G401.6 (cell line): ENCODE results near the gene PLEKHM3.
"Not testable (repeated sequence)": the region's sequence is repeated elsewhere in the genome, so short reads cannot be mapped to it uniquely, and the experiment has no call there.

Experiments used
- FAIRE-seq: peaks from 2 replicates; lab custom pipeline; 2012; peaks lifted over from hg19 to GRCh38; lab: Jason Lieb, UNC

Gene PLEKHM3

DNA sequence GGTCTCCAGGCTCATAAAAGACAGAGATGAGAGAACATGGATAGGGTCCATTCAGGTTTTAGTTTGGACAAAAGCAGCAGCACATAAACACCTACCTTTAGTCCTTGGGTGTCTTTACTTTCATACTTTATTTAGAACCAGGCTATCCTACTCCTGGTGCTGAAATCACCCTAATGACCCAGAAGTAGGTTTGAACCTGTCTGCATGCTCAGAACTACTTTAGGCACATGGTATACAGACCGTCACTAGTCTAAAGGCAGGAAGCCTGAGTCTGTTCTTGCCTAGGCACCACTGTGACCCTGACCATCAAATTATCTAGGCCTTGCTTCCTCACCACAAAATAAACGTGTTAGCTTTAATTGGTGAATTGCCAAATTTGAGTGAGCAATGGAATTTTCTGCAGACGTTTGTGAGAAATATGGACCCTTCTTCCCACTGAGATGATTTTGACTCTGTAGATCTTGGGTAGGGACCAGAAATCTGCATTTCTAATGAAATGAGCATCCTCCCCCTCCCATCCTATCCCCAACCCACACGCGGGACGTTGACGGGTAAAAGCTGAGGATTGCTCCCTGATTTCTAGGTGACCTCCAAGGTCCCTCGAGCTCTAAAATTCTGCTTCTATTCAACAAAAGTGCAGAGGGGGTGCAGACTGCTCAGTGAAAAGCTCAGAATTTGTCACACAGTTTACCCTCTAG, 75.1 kb downstream of the PLEKHM3 start:
- FAIRE-seq = no peak

DNA sequence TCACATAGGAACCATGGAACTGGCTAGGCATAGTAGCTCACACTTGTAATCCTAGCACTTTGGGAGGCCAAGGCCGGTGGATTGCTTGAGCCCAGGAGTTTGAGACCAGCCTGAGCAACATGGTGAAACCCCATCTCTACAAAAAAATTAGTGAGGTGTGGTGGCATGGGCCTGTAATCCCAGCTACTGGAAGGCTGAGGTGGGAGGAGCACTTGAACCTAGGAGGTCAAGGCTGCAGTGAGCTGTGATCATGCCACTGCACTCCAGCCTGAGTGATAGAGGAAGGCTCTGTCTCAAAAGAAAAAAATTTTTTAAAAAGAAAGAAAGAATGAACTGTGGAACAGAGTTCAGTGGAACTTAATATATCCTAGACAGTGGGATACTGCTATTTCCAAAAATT, 76.1 kb downstream of the PLEKHM3 start:
- not testable (repeated sequence) for FAIRE-seq

DNA sequence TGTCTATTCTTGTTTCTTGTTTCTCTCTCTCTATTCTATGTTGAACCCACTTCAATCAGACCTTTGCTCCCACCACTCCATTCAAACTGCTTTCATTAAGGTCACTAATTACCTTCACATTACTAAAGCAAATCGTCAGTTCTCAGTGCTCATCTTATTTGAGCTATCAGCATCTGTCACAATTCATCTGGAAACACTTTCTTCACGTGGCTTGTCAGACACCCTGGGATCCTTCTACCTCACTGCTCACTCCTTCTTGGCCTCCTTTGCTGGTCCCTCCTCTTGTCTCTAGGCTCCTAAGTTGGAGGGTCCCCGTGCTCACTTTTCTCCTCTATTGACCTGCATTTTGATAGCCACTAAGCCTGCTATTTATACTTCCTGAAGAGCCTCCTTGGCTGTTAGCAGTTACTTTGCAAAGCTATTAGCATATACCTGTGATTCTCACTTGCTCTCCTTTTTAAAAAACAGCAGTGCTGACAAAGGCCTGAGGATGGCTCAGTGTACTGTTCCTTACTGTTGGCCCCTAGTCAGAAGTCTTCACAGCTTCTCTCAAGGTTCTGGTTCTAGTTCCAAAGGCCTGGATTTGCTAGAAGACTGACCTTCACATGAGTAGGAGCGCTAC, 80.2 kb downstream of the PLEKHM3 start:
- FAIRE-seq = no peak

DNA sequence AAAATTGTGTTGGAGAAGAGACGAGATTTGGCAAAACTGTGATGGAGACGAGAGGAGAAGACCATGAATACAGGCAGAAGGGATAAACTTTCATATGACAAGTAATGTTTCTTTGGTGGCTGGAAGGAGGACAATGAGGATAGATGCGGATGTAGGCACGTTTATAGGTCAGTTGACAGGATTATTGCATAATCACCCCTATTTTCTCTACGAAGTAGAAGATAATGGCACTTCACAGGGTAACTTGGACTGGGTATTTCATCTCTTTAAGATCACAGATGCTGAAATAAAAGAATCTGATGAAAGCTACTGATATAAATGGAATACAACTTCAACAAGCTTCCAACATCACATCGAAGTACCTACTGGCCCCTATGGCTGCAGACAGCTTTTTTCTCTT, 81.0 kb downstream of the PLEKHM3 start:
- FAIRE-seq = no peak

DNA sequence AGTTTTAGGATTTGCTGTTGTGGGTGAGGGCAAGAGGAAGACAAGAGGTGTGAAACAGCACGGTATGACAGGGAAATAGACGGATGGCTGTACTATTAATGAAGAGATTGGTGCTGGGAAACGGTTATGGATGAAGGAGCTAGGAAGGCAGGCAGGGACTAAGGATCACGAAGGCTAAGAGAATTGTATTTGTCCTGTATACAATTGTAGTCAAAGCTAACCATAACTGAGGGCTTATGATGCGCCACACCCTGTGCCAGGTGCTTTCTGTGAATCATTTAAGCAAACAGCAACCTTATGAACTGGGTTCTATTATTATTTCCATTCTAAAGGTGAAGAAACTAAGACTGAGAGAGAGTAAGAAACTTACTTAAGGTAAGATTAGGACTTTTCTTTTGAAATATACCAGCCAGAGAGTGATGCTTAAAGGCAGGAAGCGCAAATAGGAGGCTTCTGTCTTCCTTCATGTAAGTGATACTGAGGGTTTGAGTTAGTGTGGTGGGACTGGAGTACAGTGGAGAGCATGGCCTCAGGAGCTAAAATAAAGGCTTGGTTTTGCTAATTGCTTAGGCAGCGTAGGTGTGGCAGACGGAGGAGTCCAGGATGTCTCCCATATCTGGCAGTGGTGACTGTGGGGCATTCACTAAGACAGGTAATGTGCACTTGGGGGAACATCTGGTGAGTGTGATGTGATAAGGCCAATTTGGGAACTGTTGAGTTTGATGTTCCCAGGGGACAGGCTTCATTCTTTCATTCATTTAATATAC, 85.8 kb downstream of the PLEKHM3 start:
- no peak for FAIRE-seq

DNA sequence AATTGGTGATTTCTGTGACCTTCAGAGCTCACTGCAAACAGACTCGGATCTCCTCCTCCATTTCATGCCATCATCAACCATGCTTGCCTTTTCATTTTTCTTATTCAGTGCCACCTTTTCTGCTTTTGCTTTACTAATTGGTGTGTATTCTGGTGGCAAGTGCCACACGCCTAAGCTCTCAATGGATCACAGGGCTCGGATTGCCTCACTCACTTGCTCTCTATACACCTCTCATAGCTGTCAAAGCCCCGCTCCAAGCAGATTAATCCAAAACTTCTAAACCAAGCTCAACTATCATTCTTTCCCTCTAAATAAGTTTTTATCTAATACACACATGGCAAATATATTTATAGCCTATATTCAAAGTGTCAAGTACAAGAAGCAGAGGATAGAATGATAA, 86.4 kb downstream of the PLEKHM3 start:
- FAIRE-seq = no peak

DNA sequence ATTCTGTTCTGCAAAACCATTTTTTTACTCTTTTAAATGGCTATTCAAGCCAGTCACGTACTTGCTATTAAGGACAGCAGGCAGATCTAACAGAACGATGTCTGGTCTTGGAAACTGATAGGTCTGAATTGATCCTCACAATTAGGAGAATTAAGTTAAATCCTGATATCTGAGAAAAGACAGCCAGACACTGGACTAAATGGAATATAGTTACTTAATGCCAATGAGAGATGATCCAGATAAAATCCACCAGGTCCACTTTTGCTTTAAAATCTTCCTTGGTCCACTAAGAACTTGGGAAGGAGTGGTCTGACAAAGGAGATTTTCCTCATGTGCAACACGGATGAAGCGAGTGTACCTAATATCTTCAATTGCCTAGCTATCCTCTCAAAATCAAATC, 86.9 kb downstream of the PLEKHM3 start:
- no peak for FAIRE-seq

DNA sequence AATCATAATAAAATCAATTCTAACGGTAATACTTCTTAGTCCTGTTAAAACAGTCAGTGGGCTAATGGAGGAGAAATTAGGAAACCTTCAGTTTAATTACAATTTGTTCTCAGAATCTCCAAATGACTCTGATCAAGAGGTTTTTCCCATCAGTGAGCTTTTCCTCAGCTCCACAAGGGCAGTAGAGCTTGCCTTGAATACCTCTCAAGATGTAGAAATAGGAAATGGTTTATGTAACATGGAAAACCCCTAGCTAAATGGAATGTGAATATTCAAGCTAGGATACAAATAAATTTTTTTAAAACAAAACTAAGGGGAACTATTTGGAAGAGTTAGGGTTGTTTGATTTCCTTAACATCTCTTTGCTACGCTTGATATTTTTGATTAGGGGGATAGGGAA, 87.5 kb downstream of the PLEKHM3 start:
- peak; percentile 85 for FAIRE-seq

DNA sequence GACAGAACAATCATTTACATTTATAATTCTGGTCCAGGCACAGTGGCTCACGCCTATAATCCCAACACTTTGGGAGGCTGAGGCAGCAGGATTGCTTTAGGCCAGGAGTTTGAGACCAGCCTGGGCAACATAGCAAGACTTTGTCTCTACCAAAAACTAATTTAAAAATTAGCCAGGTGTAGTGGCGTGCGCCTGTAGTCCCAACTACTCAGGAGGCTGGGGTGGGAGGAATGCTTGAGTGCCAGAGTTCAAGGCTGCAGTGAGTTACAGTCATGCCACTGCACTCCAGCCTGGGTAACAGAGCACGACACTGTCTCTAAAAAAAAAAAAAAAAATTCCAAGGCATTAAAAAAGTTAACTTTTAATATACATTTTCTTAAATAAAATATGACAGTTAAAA, 88.1 kb downstream of the PLEKHM3 start:
- FAIRE-seq = no peak

DNA sequence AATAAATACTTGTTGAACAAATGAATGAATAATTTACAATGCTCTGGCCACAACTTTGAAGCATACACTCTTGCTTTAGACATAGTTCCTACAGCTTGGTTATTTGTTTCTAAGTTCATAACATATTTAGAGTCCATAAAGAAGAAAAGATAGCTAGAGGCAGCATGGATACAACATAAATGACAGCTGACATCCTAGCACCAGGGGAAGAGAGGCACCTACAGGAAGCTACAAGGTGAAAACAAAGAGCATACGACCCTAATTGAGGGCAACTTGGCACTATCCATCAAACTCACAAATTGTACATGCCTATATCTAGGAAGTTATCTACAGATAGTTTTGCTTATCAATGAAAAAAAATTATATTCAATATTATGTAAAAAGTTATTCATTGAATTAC, 88.9 kb downstream of the PLEKHM3 start:
- FAIRE-seq = no peak

DNA sequence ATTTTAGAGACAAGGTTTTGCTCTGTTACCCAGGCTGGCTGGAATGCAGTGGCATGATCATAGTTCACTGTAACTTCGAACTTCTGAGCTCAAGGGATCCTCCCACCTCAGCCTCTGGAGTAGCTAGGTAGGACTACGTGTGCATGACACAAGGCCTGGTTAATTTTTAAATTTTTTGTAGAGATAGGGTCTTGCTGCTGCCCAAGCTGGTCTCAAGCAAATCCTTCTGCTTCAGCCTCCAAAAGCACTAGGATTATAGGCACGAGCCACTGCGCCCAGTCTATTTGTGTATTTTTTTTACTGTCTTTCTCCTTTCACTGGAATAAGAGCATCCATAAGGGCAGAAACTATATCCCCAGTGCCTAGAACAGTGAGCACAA, 89.3 kb downstream of the PLEKHM3 start:
- FAIRE-seq = no peak

DNA sequence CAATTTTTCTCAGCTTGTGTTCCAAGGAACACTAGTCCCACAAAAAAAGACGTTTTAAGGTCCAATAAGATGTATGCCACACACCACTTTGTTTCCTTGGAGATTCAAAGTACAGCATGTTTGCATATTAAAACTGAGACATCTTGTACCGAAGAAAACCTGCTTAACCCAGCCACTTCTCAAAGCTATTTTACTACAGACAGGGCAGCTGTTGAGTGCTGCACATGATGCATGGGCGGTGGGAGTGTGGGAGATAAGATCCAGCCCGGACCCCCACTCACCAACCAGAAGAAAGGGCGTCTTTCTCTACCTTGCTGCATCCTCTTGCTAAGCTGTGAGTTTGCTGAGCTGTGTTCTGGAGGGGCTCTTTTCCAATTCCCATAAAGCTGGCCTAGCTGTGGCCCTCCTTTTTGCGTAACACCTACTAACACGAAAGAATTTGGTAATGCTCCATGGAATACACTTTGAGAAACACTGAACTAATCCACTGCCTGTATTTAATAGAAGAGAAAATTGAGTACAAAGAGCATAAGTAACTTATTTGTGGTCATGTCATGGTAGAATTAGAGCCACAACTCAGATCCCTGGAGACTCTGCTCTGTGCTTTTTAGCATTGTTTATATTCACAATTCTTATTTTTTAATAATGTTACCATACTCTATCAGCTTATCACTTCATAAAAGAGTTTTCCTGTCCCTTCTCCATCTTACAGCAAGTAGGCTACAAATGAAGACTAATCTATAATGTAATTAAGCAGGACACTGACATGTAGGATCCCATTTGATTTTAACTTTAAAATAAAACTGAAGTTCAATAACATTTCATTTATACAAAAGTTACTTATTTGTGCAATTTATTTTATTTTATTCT, 90.0 kb downstream of the PLEKHM3 start:
- no peak for FAIRE-seq

DNA sequence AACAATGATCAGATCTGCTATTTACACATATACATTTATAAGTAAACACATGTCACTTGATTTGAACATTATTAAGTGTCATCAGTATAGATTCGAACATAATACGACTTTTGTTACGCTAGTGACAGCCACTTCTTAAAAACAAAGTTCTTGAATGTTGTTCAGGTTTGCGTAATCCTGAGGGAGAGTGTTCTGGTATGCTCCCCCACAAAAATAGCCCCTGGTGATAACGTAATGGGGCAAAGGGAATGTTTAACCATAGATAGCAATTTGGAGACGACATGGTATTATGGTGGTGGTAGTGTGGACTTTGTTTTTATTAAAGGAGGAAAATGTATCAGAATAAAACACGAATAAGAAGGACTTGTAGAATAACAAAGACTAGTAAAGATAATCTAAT, 90.6 kb downstream of the PLEKHM3 start:
- no peak for FAIRE-seq

DNA sequence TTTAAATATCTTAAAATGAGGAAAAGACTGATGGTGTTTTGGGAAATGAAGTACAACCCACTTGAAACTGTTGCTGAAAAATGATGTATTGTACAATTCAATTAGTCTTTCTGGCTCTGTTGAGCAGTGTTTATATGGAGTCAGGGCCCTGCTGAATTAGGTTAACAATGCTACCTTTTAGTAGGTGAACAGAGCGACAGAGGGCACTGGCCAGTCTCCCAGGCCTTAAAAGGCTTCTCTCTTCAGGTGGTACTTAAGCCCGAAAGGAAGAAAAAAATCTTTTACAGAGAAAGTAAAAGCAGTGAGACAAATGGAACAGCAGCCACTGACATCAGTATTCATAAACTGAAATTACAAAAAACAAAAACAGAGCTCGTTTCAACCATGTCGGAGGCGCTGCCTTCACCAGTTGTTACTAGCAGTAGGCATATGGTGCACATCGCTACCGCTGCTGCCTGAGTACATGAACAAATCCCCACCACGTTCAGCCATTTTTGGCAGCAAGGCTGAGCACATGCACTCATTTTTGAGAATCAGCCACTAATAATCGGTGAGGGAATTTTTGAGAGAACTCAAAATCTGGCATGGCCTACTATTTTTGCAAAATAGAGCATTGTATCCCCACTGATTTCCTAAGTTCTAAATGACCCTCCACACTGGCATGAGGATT, 91.8 kb downstream of the PLEKHM3 start:
- FAIRE-seq = no peak

DNA sequence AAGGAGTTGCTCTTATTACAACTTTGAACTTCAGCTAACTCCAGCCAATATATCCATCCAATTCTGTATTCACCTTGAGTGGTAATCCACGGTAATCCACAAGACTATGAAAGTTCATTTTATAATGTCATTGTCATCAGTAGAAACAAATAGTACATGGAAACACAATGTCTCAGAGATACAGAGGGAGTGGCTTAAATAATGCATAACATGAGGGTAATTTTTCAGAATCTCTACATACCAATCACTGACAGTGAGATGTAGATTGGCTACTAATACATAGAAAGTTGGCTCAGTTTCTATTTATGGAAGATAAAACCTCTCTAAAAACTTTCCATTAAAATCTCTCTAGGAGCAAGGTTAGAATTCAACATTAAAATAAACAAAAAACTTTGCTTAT, 93.2 kb downstream of the PLEKHM3 start:
- no peak for FAIRE-seq

DNA sequence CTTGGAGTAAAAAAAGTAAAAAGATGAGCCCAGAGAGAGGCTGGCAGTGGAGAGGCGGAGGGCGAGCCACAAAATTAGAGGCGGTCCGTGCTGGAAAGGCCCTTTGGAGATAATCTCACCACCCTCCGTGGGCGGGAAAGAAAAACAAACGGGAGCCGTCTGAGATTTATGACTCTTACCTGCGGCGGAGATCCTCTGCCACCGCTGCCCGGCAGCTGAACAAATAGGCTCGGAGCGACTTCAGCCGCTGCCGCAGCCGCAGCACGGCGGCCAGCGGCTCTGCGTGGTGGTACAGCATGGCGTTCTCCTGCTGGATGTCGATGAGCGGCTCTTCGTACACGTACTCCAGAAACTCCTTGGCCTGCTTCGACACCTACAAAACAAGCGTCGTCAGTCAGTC, 94.6 kb downstream of the PLEKHM3 start:
- FAIRE-seq = no peak

DNA sequence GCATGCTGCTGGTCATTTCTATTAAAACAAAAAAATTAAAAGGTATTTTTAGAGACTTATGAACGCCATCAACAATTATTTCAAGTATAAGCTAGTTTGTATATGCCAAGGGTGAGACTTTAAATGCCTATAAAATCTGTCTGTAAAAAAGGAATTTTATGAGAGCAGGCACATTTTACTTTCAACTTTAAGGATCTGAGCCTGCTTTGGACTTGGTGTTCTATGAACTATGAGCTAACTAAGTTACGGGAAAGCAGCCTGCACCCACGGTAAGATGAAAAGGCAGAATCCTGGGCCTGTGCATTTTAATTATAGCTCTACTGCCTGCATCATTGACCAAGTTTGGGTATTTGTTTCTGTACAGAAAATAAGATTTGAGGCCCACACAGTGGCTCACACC, 95.4 kb downstream of the PLEKHM3 start:
- no peak for FAIRE-seq

DNA sequence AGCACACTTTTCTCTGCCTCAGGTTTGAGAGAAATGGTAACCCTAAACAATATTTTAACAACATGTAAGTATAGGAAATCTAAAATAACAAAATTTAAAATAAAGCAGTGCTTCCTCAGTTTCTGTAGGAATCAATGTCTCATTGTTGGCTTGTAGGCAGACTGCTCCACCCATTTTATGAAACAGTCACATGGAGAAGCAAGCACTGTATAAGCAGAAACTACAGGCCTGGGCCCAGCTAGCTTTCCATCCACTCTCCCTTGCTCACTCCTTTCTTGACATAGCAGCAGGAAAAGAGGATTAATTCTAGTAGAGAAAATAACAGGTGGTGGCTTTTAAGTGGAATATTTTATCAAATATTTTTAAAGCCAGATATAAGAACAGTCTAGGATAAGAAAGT, 97.2 kb downstream of the PLEKHM3 start:
- FAIRE-seq = no peak

DNA sequence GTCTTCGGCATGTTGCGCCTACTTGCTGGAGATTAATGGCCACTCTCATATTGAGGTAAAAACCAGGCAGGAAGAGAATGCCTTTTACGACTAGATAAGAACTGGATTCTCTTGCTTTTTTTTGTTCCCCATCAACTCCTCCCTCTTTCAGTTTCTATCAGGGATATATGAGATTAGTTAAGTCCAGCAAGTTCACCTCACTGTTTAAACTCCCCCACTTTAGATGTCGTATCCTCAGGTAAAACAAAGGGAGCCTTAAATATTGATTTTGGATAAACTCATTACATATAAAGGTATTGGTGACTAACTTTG, 98.4 kb downstream of the PLEKHM3 start:
- no peak for FAIRE-seq

DNA sequence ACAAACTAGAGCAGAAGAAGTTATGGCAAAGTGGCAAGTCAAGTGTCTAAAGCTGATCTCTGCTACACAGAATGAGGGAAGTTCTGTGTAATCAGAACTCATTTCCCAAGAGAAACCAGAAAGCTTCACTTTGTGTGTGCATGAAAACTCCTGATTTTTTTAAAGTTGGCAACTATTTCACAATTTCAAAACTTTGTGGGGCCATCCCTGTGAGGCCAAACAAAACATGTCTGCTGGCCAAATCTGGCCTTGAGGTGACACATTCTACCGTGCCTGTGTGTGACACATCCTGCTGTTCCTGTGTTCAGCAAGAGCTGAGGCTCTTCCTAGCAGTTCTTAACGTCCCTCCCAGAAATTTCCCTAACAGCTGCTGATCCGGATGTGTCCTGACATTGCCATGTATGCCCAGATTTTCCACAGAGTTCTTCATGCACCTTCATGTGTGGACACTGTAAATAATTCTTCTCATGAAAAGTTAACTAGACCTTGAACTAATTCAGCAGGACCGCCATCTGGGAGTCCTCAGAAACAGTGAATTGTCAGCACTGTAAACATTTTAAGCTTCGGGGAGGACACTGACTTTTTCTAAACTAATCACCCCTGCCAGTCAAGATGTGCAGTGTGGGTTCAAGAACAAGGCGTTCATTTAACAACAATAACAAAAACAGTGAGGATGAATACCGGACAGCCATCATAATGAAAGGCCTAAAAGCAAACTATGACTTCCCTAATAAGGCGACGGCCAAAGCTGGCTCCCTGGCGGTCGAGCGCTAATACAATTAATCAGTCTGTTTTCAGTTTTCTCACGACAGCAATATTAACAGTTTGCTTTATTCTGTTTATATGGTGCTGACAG, 99.0 kb downstream of the PLEKHM3 start:
- FAIRE-seq = no peak

DNA sequence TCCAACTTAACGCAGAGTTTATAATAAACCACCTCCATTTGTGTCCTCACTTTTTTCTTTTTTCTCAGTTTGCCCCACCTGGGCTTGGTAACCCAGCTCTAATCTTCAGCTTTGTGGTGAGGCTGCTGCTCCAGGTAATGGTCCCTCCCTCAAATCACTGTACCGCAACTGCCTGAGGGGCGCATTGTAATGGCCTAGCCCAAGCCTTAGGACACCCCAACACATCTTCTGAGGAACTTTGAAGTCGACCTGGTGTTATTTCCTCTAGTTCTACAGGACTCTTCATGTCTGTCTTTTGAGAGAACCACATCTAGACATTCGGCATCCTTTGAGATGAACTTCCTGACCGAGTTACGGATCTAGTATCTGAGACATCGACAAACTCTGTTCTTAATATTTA, 99.7 kb downstream of the PLEKHM3 start:
- FAIRE-seq = no peak
